GM12872 (cell line): Measurements from ENCODE around the gene KCNQ5.

Source experiments
- TF ChIP-seq, protein P1 (sequence below): IDR thresholded peaks from 3 replicates; pipeline ENCODE4 v1.5.1; 2011; ENCODE audit warnings: low read depth, mild to moderate bottlenecking, low read length, moderate library complexity; ENCODE audit not compliant: insufficient read depth

The KCNQ5 gene

DNA sequence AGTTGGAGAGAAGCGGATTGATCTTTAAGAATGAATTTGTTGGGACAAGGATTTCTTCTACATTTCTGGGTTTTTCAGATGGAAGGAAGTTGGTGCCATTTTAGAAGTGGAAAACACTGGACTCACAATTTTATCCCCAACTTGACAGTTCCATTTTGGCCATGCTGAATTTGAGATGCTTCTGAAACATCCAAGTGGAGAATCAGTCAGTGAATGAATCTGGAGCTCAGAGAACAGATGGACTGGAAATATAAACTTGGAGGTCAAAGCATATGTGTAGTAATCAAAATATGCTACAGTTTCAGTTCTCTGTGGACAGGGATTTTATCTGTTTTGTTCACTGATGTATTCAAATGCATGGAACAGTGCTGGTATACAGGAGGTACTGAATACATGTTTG lies 89.9 kb downstream of the KCNQ5 start:
- TF ChIP-seq, protein P1, sequence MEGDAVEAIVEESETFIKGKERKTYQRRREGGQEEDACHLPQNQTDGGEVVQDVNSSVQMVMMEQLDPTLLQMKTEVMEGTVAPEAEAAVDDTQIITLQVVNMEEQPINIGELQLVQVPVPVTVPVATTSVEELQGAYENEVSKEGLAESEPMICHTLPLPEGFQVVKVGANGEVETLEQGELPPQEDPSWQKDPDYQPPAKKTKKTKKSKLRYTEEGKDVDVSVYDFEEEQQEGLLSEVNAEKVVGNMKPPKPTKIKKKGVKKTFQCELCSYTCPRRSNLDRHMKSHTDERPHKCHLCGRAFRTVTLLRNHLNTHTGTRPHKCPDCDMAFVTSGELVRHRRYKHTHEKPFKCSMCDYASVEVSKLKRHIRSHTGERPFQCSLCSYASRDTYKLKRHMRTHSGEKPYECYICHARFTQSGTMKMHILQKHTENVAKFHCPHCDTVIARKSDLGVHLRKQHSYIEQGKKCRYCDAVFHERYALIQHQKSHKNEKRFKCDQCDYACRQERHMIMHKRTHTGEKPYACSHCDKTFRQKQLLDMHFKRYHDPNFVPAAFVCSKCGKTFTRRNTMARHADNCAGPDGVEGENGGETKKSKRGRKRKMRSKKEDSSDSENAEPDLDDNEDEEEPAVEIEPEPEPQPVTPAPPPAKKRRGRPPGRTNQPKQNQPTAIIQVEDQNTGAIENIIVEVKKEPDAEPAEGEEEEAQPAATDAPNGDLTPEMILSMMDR = no peak

DNA sequence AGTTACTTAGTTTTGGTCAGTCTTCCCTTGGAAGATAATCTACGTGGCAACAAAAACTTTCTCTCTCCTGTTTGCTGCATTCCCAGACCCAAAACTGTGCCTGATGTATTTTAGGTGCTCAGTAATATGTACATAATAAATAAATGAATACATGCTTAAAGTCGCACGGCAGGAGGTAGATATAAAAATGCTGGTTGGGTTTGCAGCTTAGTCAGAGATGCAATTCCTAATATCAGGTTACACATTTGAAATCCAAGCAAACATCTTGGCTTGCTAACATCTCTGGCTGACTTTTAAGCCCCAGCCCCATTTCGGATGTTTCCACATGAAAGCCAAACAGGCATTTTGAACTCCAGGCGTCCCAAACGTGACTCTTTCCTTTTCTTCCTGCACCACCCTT lies 91.0 kb downstream of the KCNQ5 start:
- TF ChIP-seq, protein P1 = no peak

DNA sequence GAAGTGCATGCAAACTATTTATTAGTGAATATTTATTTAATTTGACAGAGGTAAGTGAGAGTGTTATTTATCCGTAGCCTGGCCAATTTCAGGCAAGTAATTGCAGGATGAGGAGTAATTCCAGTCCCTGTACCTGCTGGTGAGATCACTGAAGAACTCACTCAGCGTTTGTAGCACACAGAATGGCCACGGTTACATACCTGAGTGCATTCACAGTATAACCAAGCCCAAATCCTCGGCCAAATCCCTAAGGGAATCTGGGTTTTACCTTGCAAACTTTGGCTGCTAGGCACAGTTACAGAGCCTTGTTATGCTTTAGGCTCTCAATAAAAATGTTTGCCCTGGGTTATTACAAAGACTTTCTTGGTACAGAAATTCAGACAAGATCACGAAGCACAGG lies 93.3 kb downstream of the KCNQ5 start:
- TF ChIP-seq, protein P1 = no peak

DNA sequence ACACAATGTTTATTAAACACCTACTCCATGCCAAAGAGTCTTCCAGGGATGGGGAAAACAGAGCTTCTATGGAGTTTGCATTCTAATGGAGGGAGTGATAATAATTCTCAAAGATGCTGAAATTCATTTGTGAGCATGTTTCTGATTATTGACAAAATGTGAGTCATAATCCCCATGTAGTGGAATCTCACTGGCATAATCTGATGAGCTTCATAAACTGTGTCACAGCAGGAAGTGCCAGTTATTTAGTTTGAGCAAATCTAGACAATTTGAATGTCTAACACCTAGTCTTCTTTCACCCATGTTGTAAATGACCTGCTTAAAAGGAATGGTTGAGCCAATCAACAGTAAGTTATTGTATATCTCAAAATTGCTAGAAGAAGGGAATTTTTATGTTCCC lies 95.1 kb downstream of the KCNQ5 start:
- TF ChIP-seq, protein P1 = no peak

DNA sequence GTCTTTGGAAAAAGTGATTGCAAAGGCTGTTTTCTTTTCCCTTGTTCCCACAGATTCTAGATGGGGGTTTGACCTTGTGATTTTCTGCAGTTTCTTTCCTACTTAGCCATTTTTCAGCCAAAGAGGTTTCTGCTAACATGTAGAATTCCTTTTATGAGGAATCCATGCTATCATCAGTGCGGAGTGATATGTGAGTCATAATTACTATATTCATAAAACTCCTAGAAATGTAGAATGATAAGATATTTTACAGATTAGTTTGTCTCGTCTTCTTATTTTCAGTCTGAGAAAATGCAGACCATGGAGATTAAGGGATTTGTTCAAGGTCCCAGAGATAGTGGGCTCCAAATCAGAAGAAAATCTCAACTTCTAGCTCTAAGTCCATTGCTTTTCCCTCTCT lies 98.6 kb downstream of the KCNQ5 start:
- TF ChIP-seq, protein P1 = no peak

DNA sequence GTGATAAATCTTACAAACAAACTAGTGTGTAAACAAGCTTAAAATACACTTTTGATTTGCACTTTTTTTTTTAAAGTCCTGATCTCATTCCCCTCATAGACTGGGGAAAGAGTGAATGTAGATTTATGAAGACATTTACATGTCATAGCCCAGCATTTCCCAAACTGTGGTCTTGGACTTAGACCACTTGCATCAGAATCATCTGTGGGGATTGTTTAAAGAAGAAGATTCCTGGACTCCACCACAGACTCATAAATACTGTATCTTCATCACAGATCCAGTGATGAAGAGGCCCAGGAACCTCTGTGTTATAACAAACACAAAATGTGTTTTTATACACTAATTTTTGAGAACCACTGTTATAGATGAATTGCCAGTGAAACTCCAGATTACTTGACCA lies 99.5 kb downstream of the KCNQ5 start:
- TF ChIP-seq, protein P1 = no peak

DNA sequence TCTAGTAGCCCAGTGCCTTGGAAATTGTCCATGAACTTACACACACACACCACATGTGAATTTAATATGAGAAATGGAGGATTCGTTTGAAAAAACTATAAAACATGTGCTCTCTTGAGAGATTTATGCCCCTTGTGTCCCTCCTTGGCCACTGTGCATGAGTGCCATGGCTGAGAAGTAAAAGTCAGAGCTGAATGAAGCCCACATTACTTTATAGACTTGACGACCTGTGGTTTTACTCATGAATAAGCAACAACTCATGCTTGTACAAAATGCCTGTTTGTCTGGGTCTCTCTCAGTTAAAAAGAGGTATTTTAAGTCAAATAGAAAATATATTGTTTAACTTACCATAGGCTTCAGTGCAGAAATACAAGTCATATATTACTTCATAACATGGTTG lies 102.7 kb downstream of the KCNQ5 start:
- TF ChIP-seq, protein P1 = peak; percentile 22; the same call in 1 of the 3 replicates

DNA sequence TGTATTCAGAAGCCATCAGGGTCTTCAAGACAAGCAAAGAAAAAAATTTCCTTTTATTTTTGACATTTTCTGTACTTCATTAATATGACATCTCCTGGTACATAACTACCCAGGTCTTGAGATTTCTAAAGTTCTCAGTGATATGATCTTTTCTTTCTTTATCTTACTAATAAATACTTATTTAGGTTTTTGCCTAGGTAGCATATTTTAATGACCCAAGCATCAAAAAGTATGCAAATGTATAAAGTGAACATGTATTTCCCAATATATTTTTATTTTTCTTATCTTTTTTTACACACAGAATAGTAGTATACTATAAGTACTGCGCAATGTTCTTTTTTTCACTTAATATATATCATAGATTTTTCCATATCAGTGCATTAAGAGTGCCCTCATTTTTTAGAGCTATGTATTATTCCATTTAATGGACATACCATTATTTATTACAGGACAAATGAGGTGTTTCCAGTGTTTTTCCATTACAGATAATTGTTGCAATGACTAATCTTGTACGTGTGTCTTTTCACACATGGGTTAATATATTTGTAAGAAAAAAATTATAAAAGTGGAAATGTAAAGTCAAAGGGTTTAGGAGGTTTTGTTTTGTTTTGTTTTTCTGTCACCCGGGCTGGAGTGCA lies 107.0 kb downstream of the KCNQ5 start:
- TF ChIP-seq, protein P1 = no peak
